GM08714 (cell line): ENCODE measurements around the gene GPR161.

ENCODE experiments used
- H3K4me3 ChIP-seq: fragments of 200-500 bp; sonication (Bioruptor generic); 2 replicates; pipeline ENCODE4 v1.5.1; 2014; ENCODE audit warnings: mild to moderate bottlenecking, low read length, inconsistent platforms
- ZNF274 ChIP-seq: IDR thresholded peaks from 2 replicates; pipeline ENCODE4 v1.6.1; 2012; ENCODE audit warnings: mild to moderate bottlenecking, low read depth, low read length

The GPR161 gene

DNA sequence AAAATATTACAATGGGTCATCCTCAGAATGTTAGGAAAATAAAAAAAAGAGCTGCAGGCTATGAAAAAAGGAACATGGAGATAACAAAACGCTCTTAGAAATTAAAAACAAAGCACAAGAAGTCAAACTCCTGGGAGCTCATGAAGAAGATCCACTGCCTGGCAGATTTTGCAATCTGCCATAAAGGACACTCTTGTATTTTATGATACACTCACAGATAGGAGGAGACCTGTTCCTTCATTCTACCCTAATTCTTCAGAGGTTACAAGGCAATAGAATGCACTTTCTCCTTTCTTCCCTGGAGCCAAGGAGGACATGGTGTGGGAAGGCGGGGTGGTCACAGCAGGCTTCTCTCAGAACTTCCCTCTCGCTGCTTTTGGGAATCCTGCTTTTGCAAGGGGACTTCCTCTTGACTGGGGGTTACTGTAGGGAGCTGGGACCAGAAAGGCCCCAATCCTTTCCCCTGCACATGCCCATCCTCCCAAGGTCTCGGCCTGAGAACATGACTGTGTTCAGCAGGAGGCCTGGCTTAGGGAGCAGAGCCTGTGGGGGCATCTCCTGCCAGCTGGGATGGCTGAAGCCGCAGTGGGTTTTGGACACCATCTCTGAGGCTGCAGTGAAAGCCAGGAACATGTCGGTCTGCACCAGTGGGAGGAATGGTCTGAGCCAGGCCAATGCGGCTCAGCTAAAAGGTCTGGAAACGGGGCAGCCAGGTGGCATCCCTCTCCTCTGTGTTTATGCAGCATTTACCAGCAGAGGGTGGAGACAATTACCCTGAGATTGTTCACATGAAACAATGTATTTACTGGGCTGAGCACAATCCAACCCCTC lies 44.8 kb downstream of the GPR161 start:
- no peak overlapping the region for H3K4me3 ChIP-seq
- no peak for TF ChIP-seq ZNF274

DNA sequence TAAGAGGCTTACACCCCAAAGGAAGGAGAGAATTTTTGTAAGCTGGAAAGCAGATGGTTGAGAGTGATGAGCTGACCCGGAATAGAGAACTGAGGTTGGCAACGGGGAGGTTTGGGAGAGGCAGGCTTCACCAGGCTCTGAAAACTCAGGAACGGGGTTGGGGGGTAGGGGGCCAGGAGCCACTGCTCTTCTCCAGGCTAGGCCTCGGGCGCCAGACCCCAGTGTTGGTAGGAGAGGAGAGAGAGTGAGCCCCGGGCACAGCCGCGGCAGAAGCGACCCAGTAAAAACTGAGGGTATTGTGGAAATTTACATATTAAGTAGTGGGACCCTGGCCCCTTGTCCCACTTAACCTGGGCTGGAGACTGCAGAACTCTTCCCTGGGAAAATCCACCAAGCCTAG lies 45.7 kb downstream of the GPR161 start:
- no peak for TF ChIP-seq ZNF274
- no peak overlapping the region for H3K4me3 ChIP-seq

DNA sequence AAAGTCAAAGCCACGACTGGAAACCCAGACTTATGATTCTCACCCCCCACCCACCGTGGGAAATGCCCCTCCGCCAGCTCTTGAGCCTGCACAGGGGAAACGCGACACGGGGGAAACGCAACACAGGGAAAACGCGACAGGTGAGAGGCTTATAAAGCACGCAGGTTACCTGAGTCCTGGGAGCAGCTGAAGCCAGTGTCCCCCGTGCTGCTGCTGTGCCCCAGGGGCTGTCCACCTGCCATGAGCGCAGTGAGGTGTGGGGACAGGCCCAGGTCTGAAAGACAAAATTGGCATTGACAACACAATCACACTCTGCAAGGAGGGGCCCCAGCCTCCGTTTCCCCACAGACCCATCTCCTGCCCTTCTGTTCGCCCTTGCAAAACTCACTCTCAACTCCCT lies 46.3 kb downstream of the GPR161 start:
- no peak overlapping the region for H3K4me3 ChIP-seq
- no peak for TF ChIP-seq ZNF274

DNA sequence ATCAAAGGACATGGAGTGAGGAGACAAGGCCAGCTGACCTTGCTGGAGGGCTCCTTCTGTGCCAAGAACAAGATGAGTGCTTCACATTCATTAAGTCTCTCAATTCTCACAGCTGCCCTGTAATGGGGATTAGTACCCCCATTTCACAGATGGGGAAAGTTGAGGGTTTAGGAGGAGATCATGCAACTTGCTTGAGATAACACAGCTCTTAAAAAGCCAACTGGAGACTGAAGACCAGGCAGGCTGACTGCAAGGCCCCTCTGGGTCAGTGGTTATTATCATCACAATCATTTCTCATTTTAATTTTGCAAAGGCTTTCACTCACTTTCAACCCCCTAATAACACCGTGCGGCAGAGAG lies 46.8 kb downstream of the GPR161 start:
- no peak for TF ChIP-seq ZNF274
- H3K4me3 ChIP-seq: no peak overlapping the region

DNA sequence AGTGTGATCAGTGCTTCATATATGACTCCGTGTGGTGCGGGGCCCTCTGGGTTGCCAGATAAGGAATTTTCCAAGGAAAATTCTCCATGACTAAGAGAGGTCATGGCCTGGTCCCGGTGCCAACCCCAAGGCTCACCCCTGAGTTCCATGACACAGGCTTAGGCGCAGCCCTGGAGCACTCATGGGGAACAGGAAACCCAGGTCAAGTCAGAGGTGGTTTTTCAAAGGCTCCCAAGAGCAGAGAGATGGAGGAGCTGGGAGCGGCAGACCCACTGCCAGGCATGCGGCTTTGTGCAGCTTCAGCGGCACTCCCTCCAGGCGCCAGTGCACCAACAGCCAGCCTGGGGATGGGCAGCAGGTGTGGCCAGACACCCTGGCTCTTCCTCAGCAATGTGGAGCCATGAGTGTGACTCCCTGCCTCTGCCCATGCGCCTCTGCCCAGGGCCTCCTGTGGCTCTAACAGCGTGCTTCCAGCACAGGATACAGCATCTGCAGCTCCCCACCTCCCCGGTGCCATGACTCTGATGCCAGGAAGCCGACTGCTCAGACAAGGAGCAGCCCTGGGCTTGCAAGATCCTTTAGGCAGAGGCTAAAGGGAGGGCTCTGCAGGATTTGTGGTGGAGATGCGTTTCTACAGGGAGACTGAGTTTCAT lies 47.3 kb downstream of the GPR161 start:
- H3K4me3 ChIP-seq: no peak overlapping the region
- no peak for TF ChIP-seq ZNF274

DNA sequence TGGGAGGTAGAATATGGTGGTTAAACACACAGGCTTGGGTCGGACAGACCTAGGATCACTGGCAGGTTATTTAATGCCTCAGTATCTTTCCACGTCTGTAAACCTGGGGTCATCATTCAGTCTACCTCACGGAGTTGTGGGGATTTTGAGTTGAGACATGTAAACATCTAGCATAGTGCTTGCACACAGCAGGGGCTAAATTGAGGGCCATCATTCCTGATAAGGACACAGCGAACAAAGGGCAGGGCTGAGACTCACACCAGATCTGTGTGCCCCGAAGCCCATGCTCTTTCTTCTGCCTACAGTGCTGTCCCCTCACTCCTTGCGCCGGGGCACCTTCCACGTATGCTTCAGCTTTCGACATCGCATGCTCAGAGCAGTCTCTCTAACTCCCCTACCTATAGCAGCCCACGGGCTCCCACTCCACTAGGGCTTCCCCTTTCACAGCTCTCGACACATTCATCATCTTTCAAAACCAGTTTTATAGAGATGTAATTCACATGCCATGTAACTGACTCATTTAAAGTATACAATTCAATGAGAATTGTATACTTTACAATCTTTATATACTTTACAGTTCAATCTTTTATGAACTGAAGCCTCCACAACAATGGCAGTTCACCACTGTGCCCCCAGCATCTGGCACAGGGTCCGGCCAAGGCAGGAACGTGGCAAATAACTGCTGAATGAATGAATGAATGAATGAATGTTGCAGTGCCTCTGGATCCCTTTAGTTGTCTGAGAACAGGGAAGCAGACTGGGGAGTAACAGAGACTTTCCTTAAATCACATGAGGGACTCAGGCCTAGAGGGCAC lies 48.0 kb downstream of the GPR161 start:
- TF ChIP-seq ZNF274: no peak
- H3K4me3 ChIP-seq: no peak overlapping the region

DNA sequence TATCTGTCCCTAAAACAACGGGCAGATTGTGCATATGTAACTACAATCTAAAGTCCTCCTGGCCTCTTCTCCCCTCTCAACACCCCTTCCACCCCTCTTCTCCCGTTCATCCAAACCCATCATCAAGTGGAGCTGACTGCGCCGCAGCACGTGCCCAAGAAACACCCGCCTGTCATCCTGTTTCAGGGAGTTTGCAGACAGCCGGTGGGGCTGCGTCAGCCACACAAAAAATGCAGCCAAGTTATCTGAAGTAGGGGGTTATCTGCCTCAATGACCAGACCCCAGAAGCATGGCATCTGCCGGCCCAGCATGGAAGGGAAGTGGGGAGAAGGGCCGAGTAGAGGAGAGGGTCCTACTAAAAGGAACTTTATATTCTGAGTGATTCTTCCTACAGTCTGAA lies 49.0 kb downstream of the GPR161 start:
- H3K4me3 ChIP-seq: no peak overlapping the region
- no peak for TF ChIP-seq ZNF274

DNA sequence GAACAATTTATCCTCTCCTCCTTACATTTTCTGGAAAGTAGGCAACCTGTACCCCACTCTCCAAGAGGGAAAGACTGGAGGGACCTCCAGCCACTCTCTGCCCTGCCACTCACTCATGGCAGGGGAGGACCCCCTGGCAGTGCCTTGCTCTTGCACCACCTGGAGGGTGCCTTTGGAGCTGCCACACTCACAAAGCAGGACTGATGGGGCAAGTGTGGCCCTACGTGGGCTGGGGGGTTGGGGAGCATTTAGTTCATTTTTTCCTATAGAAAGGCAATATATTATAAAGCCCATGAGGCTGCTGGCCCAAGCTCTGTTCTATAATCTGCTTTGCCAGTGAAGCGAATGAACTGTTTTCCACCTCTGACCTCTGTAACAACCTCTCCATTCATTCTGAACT lies 50.3 kb downstream of the GPR161 start:
- H3K4me3 ChIP-seq: no peak overlapping the region
- TF ChIP-seq ZNF274: no peak

DNA sequence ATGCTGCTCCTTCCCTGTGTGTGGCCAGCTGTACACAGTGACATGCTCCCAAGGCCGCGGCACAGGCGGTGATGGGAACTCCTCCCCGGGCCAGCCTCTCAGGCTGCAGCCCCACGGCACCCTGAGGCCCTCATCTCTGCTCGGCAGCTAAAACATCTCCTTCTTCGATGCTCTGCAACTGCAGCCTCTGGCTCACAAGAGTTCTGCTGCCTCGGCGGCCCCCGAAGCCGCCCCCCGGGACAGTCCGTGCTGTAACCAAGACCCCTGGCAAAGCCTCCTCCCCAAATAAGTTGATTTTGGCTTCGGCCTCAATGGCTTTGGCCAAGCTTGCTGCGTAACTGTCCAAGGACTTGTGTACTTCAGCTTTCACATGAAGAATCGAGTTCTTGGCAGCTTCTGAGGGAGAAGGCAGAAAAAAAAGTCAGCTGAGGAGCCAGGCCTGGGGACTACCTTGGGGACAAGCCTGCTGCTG lies 51.3 kb downstream of the GPR161 start:
- no peak for TF ChIP-seq ZNF274
- H3K4me3 ChIP-seq: no peak overlapping the region

DNA sequence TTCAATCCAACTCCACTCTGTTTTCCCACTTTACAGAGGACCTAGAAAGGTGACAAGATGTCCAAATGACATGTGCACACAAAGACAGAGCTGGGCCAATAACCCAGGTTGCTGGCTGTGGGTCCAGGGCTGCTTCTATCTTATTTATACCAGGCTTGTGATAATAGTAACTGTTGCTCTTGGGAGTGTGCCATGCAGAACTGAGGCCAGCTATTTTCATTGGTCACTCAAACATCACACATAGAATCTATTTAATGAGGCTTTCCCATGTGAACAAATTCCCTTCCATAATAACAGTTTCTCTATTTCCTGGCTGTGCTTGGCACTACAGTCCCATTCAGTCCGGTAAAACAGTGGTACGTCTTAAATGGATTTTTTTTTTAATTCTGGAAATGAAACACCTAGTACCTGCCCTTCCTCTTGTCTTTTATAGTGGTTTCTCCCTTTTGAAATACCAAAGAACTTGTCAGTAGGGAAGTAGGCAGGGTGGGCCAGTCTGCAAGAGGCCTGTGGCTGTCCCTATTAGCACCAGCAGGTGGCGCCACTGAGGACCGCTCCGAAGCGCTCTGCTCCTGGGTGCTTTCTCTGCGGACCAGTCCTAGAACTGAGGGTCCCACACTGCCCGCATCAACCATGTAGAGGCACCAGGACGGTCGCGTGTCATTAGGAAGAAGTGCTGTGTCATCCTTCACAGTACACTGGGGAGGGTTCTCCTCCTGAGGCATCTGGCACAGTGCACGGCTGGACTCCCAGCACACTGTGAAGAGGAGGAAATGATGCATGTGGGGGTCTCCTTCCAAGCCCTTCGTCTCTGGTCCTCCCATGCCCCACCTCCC lies 52.1 kb downstream of the GPR161 start:
- no peak overlapping the region for H3K4me3 ChIP-seq
- TF ChIP-seq ZNF274: no peak

DNA sequence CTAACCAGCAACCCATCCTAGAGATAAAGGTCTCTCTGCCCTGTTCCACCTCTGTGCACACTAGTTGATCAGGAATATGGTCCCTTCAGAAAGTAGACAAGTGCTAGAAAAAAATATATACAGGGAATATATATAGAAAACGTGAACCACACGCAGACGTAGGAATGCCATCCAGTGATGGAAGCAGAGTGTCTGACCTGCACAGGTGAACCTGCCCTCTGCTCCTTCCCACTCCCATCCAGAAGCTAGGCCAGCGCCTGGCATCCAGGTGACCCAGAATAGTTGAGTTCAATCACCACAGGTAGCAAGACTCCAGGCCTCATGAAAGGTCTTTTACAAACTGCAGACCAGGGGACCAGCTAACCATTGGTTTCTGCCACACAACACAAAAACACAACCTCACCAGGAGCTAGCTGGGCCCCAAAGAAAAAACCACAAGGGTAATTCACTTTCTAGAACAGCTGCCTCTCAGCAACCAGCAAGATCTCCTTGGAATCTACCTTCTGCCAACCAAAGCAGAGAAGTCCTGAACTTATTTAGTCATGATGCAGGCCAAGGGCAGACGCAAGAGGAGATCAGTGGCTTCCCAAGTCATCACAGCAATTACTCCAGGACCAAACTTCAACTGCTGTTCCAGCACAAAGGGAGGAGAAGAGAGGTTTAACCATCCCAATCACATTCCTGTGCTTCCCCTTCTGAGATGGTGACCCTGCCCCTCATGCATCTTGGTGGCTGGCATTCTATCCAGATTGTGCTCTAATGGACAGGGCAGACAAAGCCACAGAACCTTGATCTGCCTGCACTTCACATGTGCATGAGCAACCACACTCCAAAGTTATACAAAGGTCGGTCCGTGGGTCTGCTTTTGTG lies 53.0 kb downstream of the GPR161 start:
- TF ChIP-seq ZNF274: no peak
- no peak overlapping the region for H3K4me3 ChIP-seq

DNA sequence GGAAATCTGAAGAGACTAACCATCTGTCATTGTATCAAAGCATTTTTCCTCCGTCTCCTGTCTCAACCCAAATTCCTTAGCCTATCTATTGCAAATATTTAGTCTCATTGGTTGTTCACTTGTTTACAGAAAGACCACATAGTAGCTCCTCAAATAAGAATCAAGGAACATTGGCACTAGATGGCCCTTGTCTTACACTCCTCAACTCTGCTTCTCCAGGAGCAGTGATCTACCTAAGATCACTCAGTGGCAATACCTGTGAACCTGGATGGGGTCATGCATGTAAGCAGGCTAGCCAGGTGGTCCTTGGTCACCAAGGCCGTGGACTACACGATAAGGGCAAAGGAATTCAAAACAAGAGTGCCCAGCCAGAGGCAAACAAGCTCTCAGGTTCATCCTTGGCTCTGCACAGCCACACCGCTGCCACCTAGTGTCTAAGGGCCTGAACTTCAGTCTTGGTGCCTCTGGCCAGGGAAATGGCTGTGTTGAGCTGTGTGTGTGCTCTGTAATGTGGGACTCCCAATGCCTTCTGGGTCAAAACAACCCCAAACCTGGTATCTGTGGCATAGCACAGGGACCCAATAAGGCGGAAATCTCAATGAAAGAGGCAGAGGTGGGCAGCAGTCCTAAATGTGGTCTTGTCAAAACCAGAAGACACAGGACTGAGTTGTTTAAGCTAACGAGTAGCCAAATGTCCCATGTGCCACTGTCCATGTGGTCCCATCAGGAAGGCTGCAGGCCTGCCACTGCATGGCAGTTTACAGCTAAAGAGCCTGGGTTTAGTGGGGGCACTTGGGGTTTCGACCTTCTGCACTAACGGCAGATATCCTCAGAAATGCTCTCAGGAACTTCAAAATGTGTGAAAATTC lies 54.5 kb downstream of the GPR161 start:
- TF ChIP-seq ZNF274: no peak
- H3K4me3 ChIP-seq: no peak overlapping the region

DNA sequence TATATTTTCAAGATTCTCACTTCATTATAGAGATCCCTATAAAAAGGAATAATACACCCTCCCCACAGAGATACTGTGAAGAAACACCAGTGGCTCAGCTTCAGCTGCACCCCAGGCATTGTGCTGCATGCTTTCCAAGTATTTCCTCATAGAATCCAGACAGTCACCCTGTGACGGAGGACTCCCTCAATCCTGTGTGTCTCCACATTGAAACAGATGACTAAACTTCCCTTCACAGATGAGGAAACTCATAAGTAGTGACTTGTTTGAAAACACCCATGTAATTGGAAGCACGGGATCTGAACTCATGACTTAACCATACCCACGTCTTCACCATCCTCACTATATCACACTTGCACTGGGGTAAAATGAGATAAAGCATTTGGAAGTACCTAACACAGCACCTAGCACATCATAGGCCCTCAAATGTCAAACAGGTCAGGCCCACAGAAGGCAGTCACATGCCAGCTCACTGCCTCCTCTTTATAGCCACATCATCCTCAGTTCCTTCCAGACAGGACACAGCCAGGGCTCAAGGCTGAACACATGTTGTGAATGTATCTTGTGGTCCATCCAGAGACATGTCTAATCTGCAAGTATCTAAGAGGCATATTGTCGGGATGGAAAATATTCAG lies 55.2 kb downstream of the GPR161 start:
- TF ChIP-seq ZNF274: no peak
- no peak overlapping the region for H3K4me3 ChIP-seq
